GM13976 (cell line): Measurements from ENCODE around the gene DHCR24.

Experiments used
- DNase-seq: peaks from one replicate; pipeline ENCODE4 v3.0.0; 2012; ENCODE audit warnings: low spot score
- in situ Hi-C: fragments of 300-500 bp; cut with MboI; formaldehyde crosslinking; loops from one replicate; pipeline ENCODE4 v1.12.0; 2022; ENCODE audit warnings: low sequenced_read_pairs, mixed read lengths, inconsistent platforms; ENCODE audit not compliant: unreplicated experiment
- TF ChIP-seq, protein P1 (sequence below): IDR thresholded peaks from 2 replicates; pipeline ENCODE4 v1.5.1; 2012; ENCODE audit warnings: borderline replicate concordance, mild to moderate bottlenecking; ENCODE audit not compliant: insufficient read depth; ENCODE audit errors: extremely low read depth, missing control alignments, control extremely low read depth

The DHCR24 gene

DNA sequence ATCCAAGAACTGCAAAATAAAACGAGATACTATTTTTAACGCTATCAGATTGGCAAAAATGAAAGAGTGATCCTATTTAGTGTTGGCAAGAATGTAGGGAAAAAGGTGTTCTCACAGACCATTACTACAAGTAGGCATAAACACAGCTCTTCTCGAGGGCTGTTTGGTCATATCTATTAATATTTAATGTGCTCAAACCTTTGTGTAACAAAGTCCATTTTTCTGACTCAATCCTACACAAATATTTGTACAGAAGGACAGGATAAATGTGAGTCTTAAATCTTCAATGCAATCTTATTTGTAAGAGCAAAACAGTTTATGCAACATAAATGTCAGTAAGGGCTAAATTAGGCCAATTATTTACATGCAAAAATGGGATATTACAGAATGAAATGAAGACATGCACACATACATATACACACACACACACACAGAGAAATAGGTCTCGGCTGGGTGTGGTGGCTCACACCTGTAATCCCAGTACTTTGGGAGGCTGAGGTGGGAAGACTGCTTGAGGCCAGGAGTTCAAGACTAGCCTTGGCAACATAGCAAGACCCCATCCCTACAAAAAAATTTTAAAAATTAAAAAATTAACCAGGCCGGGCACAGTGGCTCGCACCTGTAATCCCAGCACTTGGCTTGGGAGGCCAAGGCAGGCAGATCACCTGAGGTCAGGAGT is 17.7 kb downstream of the DHCR24 start:
- TF ChIP-seq, protein P1, sequence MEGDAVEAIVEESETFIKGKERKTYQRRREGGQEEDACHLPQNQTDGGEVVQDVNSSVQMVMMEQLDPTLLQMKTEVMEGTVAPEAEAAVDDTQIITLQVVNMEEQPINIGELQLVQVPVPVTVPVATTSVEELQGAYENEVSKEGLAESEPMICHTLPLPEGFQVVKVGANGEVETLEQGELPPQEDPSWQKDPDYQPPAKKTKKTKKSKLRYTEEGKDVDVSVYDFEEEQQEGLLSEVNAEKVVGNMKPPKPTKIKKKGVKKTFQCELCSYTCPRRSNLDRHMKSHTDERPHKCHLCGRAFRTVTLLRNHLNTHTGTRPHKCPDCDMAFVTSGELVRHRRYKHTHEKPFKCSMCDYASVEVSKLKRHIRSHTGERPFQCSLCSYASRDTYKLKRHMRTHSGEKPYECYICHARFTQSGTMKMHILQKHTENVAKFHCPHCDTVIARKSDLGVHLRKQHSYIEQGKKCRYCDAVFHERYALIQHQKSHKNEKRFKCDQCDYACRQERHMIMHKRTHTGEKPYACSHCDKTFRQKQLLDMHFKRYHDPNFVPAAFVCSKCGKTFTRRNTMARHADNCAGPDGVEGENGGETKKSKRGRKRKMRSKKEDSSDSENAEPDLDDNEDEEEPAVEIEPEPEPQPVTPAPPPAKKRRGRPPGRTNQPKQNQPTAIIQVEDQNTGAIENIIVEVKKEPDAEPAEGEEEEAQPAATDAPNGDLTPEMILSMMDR, result no peak
- in situ Hi-C loops, result no loop called here
- DNase-seq, result no peak

DNA sequence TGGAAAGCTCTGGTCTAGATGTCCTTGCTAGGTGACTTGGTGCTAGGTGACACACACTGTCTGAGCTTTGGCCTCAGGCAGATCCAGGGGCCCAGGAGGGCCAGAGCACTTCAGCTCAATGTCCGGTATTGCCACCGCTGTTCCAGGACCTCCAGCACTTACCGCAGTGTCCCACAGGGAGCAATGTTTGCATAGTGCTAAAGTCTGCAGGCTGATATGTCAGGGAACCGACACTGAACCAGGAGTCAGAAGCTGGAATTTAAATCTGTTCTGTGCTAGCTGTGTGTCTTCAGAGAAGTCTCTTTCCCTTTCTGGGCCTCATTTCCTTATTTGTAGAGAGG is 19.3 kb downstream of the DHCR24 start:
- TF ChIP-seq, protein P1, result no peak
- in situ Hi-C loops, result no loop called here
- no peak for DNase-seq

DNA sequence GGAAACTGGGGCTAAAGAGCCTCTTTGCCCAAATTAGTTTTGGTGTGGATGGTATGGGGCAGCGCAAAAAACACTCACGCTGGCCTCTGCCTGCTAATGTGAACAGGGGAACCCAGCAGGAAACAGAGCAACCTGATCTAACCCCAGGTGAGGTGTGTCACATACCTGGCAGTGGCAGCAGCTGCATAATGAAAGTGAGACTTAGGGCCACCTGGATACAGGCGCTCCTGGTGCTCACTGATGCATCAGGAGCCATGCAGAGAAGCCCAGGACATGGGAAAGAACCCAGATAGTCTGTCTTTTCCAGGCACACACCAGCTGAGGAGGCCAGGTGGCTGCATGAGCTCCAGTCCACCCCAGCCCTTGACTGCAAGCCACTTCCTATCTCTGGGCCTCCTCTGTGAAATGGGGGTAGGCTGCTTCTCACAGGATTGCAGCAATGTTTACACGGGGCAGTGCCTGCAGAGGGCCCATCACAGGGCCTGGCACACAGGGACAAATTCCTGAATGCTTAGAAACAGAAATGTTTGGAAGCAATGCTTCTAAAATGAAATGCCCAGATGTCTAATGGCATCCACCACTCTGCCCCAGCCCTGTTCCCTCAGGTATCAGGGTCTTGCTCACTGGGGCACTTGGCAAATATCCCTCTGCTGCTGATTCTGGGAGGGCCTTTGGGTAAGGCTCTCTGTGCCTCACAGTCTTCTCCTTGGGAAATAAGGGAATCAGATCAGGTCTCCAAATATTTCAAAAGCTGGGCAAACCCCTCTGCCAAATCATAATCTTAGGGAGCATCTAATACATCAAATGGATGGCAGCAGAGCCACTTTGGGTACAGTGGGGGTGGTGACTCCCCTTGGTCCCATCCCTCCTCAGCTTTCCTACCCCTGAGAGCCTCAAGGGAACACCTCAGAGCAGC is 19.9 kb downstream of the DHCR24 start:
- in situ Hi-C loops, result no loop called here
- DNase-seq, result no peak
- TF ChIP-seq, protein P1, result no peak

DNA sequence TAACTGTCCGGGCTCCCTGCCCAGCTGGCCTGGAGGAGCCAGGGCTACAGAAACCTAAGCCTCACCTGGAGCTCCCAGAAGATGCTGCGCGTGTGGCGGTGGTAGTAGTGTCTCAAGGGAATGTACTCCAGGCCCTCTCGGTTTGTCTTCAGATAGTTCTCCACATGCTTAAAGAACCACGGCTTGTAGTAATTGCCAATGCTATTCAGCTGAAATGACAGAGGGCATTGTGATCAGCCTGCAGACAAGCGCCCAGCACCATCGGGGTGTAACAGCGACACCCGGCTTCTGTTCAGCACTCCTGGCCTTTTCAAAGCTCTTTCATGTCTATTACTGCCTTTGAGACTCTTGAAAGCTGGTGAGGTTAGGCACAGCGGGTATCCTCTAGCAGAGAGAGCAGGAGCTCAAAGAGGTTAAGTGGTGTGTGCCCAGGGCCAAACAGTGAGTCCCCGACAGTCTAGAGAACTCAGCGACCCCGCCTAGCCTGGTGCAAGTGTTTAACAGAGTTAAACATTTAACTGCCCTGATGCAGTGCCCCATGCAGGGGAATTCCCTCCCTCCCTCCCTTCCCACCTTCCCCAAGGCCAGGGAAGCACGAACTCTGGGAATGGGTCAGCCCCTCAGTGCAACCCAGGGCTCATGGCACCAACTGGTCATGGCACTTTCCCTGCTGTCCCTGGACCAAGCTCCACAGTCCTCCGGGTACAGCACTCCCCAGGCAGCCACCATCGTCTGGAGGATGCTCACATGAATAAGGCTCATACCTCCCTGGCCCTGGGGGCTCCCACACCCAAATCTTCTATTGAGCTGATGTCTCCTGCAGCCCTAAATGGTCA is 21.5 kb downstream of the DHCR24 start:
- no peak for DNase-seq
- in situ Hi-C loops, result no loop called here
- TF ChIP-seq, protein P1, result no peak

DNA sequence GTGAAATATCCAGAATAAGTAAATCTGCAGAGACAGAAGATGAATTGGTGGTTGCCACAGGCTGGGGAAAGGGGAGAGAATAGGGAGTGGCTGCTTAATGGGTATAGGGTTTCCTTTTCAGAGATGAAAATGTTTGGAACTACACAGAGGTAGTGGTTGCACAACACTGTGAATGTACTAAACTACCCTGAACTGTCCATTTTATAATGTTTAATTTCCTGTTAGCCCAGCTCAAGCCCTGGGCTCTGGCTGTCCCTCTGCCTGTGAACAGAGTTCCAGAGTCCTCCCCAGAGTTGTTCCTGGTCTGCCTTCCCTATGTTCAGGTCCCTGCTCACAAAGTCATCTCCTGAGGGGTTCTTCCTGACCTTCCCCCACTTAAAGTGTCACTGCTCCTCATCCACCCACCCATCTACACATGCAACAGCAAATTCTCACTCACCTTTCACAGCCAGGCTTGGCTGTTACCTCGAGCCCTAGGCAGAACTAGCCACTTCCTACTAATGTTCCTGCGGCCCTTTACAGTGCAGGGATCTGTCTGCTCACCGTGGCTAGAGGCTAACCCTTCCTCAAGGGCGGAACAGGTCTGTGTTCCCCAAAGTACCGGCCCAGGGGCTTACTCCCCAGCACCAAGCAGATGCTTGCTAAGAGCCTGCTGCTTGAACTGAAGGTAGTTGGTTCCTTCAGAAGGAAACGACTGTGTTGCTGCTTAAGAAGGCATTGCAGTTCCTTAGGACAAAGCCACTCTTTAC is 22.4 kb downstream of the DHCR24 start:
- no peak for DNase-seq
- TF ChIP-seq, protein P1, result no peak
- in situ Hi-C loops, result no loop called here

DNA sequence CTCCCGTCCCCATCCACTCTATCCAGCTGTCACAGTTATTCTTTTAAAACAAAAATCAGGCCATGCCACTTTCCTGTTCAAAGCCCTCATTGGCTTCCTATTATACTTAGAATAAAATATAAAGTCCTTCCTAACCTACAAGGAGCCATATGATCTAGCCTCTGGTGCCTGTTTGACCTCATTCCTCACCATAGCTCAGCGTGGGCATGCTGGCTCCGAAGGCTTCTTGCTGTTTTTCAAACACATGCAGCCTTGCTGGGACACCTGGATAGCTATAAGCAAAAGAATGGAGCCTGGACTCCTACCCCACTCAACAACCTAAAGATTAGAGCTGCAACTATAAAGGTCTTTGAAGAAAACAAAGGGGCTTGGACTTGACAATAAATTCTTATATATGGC is 23.7 kb downstream of the DHCR24 start:
- in situ Hi-C loops, result no loop called here
- no peak for DNase-seq
- TF ChIP-seq, protein P1, result no peak
